SK-N-SH (cell line): ENCODE data around the gene CLDN5. TPM values are rescaled to one million over a fixed set of nuclear protein-coding genes. Genes with fewer than 3 reads are reported as not detected.

Experiments
- CTCF ChIA-PET: fragments of 300-600, 350-600 bp; formaldehyde crosslinking; extraction: SDS; loops from one replicate; lab custom pipeline; 2021; lab: Yijun Ruan, JAX
- POLR2A ChIA-PET: fragments of 350-600 bp; sonication (Branson Sonifier 250); formaldehyde crosslinking; extraction: SDS; loops from one replicate; lab custom pipeline; 2020; ENCODE audit warnings: antibody characterized with exemption, inconsistent platforms; lab: Yijun Ruan, JAX
- DNase-seq: peaks from one replicate; pipeline ENCODE4 v3.0.0; 2012
- H2AFZ ChIP-seq: fragments of 200-600 bp; sonication (generic); 2 replicates; pipeline ENCODE4 v1.8.1; 2016; ENCODE audit warnings: antibody characterized with exemption, mild to moderate bottlenecking, low read depth
- H3F3A ChIP-seq: fragments of 200-600 bp; sonication (generic); replicated peaks from 2 replicates; pipeline ENCODE3; 2016; ENCODE audit warnings: antibody characterized with exemption, mild to moderate bottlenecking; ENCODE audit not compliant: insufficient read depth
- H3K27ac ChIP-seq, 2 experiments: fragments of 200-500 bp in 1 of 2; fragments of 200-600 bp in 1 of 2; sonication (Bioruptor generic) in 1 of 2; sonication (generic), shearing (Covaris generic) in 1 of 2; 2 replicates each; pipeline versions ENCODE4 v1.5.1 to v1.6.1; 2014 to 2016; ENCODE audit warnings: low read depth in 2 of 2, inconsistent platforms in 1 of 2, low read length in 1 of 2, mild to moderate bottlenecking in 1 of 2, mixed read lengths in 1 of 2
- H3K27me3 ChIP-seq: fragments of 200-600 bp; sonication (generic), shearing (Covaris generic); 2 replicates; pipeline ENCODE4 v1.6.1; 2016; ENCODE audit warnings: mixed run types; ENCODE audit not compliant: insufficient read depth
- H3K36me3 ChIP-seq, 2 experiments: fragments of 200-500 bp in 1 of 2; fragments of 200-600 bp in 1 of 2; sonication (Bioruptor generic) in 1 of 2; sonication (generic) in 1 of 2; replicated peaks in 1 of 2; 2 replicates each; pipeline versions ENCODE3 to v1.5.1; 2014 to 2016; ENCODE audit warnings: low read length in 1 of 2, mild to moderate bottlenecking in 1 of 2; ENCODE audit not compliant: insufficient read depth in 2 of 2, control insufficient read depth in 1 of 2
- H3K4me1 ChIP-seq, 2 experiments: fragments of 200-500 bp in 1 of 2; fragments of 200-600 bp in 1 of 2; sonication (Bioruptor generic) in 1 of 2; sonication (generic), shearing (Covaris generic) in 1 of 2; 2 replicates each; pipeline versions ENCODE4 v1.5.1 to v1.6.1; 2014 to 2016; ENCODE audit warnings: low read depth in 1 of 2, low read length in 1 of 2, mixed run types in 1 of 2; ENCODE audit not compliant: insufficient read depth in 2 of 2, control insufficient read depth in 1 of 2
- H3K4me2 ChIP-seq: fragments of 200-600 bp; sonication (generic), shearing (Covaris generic); 2 replicates; pipeline ENCODE4 v1.6.1; 2017; ENCODE audit warnings: mixed run types
- H3K4me3 ChIP-seq, 2 experiments: fragments of 200-500 bp in 1 of 2; fragments of 200-600 bp in 1 of 2; sonication (Bioruptor generic) in 1 of 2; sonication (generic), shearing (Covaris generic) in 1 of 2; 2 replicates each; pipeline versions ENCODE4 v1.5.1 to v1.8.1; 2014 to 2016; ENCODE audit warnings: low read depth in 2 of 2, inconsistent platforms in 1 of 2, low read length in 1 of 2, mild to moderate bottlenecking in 1 of 2, mixed read lengths in 1 of 2, moderate library complexity in 1 of 2
- H3K79me2 ChIP-seq: fragments of 200-600 bp; sonication (generic); 2 replicates; pipeline ENCODE4 v1.8.1; 2017; ENCODE audit warnings: mild to moderate bottlenecking; ENCODE audit not compliant: insufficient read depth
- H3K9ac ChIP-seq: fragments of 200-600 bp; sonication (generic); 2 replicates; pipeline ENCODE4 v1.6.1; 2017; ENCODE audit warnings: mixed run types
- H3K9me2 ChIP-seq: fragments of 200-600 bp; sonication (generic); 2 replicates; pipeline ENCODE4 v1.6.1; 2017; ENCODE audit warnings: mixed run types
- H3K9me3 ChIP-seq: fragments of 200-600 bp; sonication (generic); 2 replicates; pipeline ENCODE4 v1.6.1; 2017; ENCODE audit warnings: mixed run types, mild to moderate bottlenecking, moderate library complexity
- H4K20me1 ChIP-seq: fragments of 200-600 bp; sonication (generic); 2 replicates; pipeline ENCODE4 v1.6.1; 2017; ENCODE audit warnings: mild to moderate bottlenecking, mixed run types; ENCODE audit not compliant: insufficient read depth
- CHD2 ChIP-seq: fragments of 150-350 bp; IDR thresholded peaks from 2 replicates; pipeline ENCODE4 v1.6.1; 2018; ENCODE audit warnings: low read length; ENCODE audit not compliant: partially characterized antibody
- ELF1 ChIP-seq: IDR thresholded peaks from 2 replicates; pipeline ENCODE4 v1.4.0; 2012
- EP300 ChIP-seq, 2 experiments: IDR thresholded peaks; 2 replicates each; pipeline versions ENCODE4 v1.4.0 to v1.6.1; 2012; ENCODE audit warnings: borderline replicate concordance in 1 of 2, low read depth in 1 of 2, low read length in 1 of 2
- FOXJ3 ChIP-seq: sonication (generic); formaldehyde crosslinking; IDR thresholded peaks from 2 replicates; pipeline ENCODE4 v1.5.1; 2020; ENCODE audit warnings: mild to moderate bottlenecking, missing genetic modification reagents
- FOXM1 ChIP-seq: IDR thresholded peaks from 2 replicates; pipeline ENCODE4 v1.4.0; 2012; ENCODE audit warnings: low read depth, mild to moderate bottlenecking
- GATA2 ChIP-seq: sonication (generic); formaldehyde crosslinking; IDR thresholded peaks from 2 replicates; pipeline ENCODE4 v1.5.0; 2020; ENCODE audit warnings: mild to moderate bottlenecking, missing genetic modification reagents
- MAX ChIP-seq: IDR thresholded peaks from 2 replicates; pipeline ENCODE4 v1.4.0; 2012; ENCODE audit warnings: low read depth
- MXI1 ChIP-seq: IDR thresholded peaks from 2 replicates; pipeline ENCODE4 v1.6.1; 2012; ENCODE audit warnings: mild to moderate bottlenecking, low read depth, low read length, improper control_type of control experiment
- NFIC ChIP-seq: IDR thresholded peaks from 2 replicates; pipeline ENCODE4 v1.4.0; 2012; ENCODE audit warnings: borderline replicate concordance
- NRF1 ChIP-seq: IDR thresholded peaks from 2 replicates; pipeline ENCODE4 v1.6.1; 2012; ENCODE audit warnings: low read depth, mild to moderate bottlenecking, low read length
- RCOR1 ChIP-seq: fragments of 150-350 bp; IDR thresholded peaks from 2 replicates; pipeline ENCODE4 v1.6.1; 2017; ENCODE audit warnings: antibody characterized with exemption, low read length
- REST ChIP-seq: IDR thresholded peaks from 2 replicates; pipeline ENCODE4 v1.6.1; 2012; ENCODE audit warnings: mild to moderate bottlenecking, low read depth, low read length, moderate library complexity
- RXRA ChIP-seq: IDR thresholded peaks from 2 replicates; pipeline ENCODE4 v1.4.0; 2012; ENCODE audit warnings: low read depth, mild to moderate bottlenecking, borderline replicate concordance
- SIN3A ChIP-seq: IDR thresholded peaks from 2 replicates; pipeline ENCODE4 v1.6.1; 2012; ENCODE audit warnings: low read depth, mild to moderate bottlenecking, low read length, moderate library complexity, borderline replicate concordance
- SMC3 ChIP-seq: IDR thresholded peaks from 2 replicates; pipeline ENCODE4 v1.6.1; 2012; ENCODE audit warnings: low read depth, low read length, improper control_type of control experiment
- WGBS: methylation state at CpG from one replicate; pipeline ENCODE4 v1.1.6; 2017; ENCODE audit warnings: low lambda C conversion rate; 5-methylcytosine and 5-hydroxymethylcytosine counted together
- polyA plus RNA-seq, 3 experiments: library from polyadenylated mRNA; depleted of rRNA; stranded (reverse); fragments of >200 nt; gene quantifications; 2 replicates each; pipeline ENCODE4 v1.2.3, GENCODE V29; 2012

The CLDN5 gene
- polyA plus RNA-seq, 1 of the 3 experiments (the other 2 are of a cell fraction), result not detected

DNA sequence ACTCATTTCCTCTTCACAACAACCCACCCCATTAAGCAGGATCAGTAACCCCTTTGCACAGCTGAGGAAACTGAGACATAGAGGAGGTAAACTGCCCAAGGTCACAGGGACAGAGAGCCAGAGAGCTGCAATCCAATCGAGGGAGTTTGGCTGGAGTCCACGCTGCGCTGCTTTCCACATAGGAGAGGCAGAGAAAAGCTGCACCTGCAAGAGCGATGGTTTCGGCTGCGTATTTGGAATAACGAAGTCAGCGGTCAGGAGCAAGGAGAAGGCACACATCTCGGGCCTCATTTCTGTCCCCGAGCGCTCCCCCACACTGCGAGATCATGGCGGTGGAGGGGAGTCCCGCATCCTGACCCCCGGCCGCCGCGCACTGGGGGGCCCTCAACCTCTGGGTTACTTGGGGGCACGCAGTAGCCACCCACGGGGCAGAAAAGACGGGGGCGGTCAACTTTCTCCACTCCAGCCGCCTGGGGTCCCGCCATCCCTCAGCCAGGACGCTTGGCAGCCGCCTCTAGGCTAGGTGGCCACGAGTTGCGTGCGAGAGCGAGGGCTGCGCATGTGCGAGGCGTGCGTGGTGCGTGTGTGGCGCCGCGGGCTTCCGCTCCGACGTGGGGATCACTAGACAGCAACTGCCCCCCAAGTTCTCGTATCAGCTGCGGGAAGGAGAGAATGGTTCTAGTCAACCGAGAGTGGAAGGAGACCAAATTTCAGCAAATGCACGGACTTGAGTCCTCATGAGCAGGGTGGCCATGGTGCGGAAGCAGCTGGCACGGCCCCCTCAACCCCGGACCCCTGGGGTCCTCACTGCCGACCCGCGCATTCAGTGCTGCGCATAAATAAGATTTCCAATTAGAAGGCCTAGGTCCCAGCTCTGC lies 42.3 kb upstream of the CLDN5 start:
- no peak overlapping the region for H3K4me2 ChIP-seq
- no peaks in the 10 kb centered on the region for H3K27me3 ChIP-seq
- no peak overlapping the region for H3K9ac ChIP-seq
- 83% methylated on average over 37 of the region's 52 CpGs for WGBS
- H3K36me3 ChIP-seq, result no peaks in the 10 kb centered on the region
- H3K4me1 ChIP-seq, result no peaks in the 10 kb centered on the region
- H4K20me1 ChIP-seq, result no peaks in the 10 kb centered on the region
- H2AFZ ChIP-seq, result no peak overlapping the region
- H3K9me3 ChIP-seq, result no peaks in the 10 kb centered on the region
- no peak for DNase-seq
- POLR2A ChIA-PET, result no interaction called here
- H3K79me2 ChIP-seq, result no peaks in the 10 kb centered on the region
- no peak overlapping the region for H3K4me3 ChIP-seq
- H3K27ac ChIP-seq, result no peak overlapping the region
- no peaks in the 10 kb centered on the region for H3K9me2 ChIP-seq
- H3F3A ChIP-seq, result no peaks in the 10 kb centered on the region
- CTCF ChIA-PET, result interaction anchor here (1.4 kb wide), 1 partner anchor 15 kb away, joined by 4 read pairs; no protein-coding TSS in a partner anchor
- no peak for TF ChIP-seq FOXJ3 (CRISPR knock-in tag)
- TF ChIP-seq MXI1, result no peak

DNA sequence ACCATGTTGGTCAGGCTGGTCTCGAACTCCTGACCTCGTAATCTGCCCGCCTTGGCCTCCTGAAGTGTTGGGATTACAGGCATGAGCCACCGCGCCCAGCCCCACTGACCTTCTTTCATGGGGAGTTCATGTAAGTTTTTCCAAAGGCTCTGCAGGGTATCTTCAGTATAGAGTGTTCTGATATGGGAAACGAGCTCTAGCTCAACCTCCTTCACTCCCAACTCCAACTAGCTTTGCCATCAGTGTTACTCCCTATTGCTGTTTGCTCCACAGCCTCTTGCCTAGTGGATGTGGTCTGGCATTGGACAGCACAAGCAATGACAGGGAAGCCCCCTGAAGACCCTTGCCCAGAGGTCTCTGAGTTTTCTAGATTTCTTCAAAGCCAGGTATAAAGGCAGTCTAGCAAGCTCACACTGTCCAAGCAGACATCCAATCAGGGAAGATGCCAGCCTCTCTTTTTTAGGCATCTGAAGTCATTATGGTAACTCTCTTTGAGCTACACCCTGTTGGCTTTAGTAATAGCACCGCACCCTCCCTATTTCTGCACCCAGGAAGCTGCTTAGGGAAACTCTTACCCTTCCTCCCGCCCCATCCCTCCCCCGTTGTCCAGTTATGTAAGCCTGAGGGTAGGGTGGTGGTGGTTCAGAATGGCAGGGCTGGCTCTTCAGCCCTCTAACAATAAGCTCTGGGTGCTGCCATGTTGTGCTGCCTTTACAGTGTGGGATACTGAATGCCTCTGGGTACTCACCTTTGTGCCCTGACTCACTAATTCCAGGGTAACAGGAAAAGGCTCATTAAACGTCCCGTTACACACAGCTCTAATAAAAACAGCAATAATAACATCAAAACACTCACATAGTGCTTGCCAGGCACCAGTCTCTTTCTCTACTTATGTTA lies 41.4 kb upstream of the CLDN5 start:
- Histone ChIP-seq H3K9me3 (no peaks in the 10 kb centered on the region), H3K27ac (no peak overlapping the region), H3K79me2 (no peaks in the 10 kb centered on the region), H3K36me3 (no peaks in the 10 kb centered on the region), H3K9ac (no peak overlapping the region), H4K20me1 (no peaks in the 10 kb centered on the region), H3K4me2 (no peak overlapping the region), H3K27me3 (no peaks in the 10 kb centered on the region), H3K9me2 (no peaks in the 10 kb centered on the region), H2AFZ (no peak overlapping the region), H3K4me1 (no peaks in the 10 kb centered on the region), H3F3A (no peaks in the 10 kb centered on the region), H3K4me3 (no peak overlapping the region)
- TF ChIP-seq FOXJ3 (CRISPR knock-in tag) (no peak), FOXM1 (no peak)
- ChIA-PET CTCF (interaction anchor here (1.4 kb wide), 1 partner anchor 14 kb away, joined by 4 read pairs; no protein-coding TSS in a partner anchor), POLR2A (no interaction called here)
- WGBS, result 50% methylated on average over 11 of the region's 11 CpGs
- no peak for DNase-seq

- no peaks in the 10 kb centered on the region; a peak in 1 of 4 replicates for H3K4me1 ChIP-seq
- no peaks in the 10 kb centered on the region for H4K20me1 ChIP-seq
- POLR2A ChIA-PET, result no interaction called here
- CTCF ChIA-PET, result interaction anchor here (1.2 to 1.4 kb wide), 2 partner anchors 9 to 20 kb away, joined by 3 read pairs; no protein-coding TSS in a partner anchor
- H2AFZ ChIP-seq, result no peak overlapping the region
- H3K27ac ChIP-seq, result no peak overlapping the region
- H3K79me2 ChIP-seq, result no peaks in the 10 kb centered on the region
- no peak overlapping the region for H3K4me2 ChIP-seq
- no peaks in the 10 kb centered on the region for H3K36me3 ChIP-seq
- H3K9me3 ChIP-seq, result no peaks in the 10 kb centered on the region
- no peaks in the 10 kb centered on the region; the same call in 1 of the 2 replicates for H3K27me3 ChIP-seq
- H3K4me3 ChIP-seq, result no peak overlapping the region
- DNase-seq, result no peak
- H3K9ac ChIP-seq, result no peak overlapping the region
- no peaks in the 10 kb centered on the region for H3F3A ChIP-seq
- no peaks in the 10 kb centered on the region for H3K9me2 ChIP-seq
- whole genome bisulfite sequencing, result 100% methylated on average over 2 of the region's 2 CpGs
- TF ChIP-seq RCOR1, result no peak
- TF ChIP-seq FOXJ3 (CRISPR knock-in tag), result no peak
- TF ChIP-seq SMC3, result no peak
- no peak for TF ChIP-seq ELF1
- TF ChIP-seq NRF1, result no peak
- no peak for TF ChIP-seq GATA2 (CRISPR knock-in tag)
- no peak for TF ChIP-seq MXI1
- TF ChIP-seq EP300 (IDR thresholded peaks at IDR 0.05; ENCODE audit: borderline replicate concordance in 1 of 2, low read depth in 1 of 2, low read length in 1 of 2), result no peak
- TF ChIP-seq MAX, result no peak
- TF ChIP-seq RXRA, result no peak
- TF ChIP-seq SIN3A, result no peak
- no peak for TF ChIP-seq CHD2
- no peak for TF ChIP-seq REST
- TF ChIP-seq NFIC, result no peak
Measured at GRCh38 chr22:19559956-19560355, 35.7 kb upstream of the CLDN5 start.
